H9 (cell line): ENCODE results near the gene C19orf47. TPM values are rescaled to one million over a fixed set of nuclear protein-coding genes. Genes with fewer than 3 reads are reported as not detected.

Experiments
- DNase-seq: peaks from one replicate; pipeline ENCODE4 v3.0.0-alpha.2; 2017
- H2AFZ ChIP-seq: one replicate; pipeline ENCODE4 v1.6.1; 2013; ENCODE audit warnings: mild to moderate bottlenecking, low read length, control low read depth, moderate library complexity
- H2AK5ac ChIP-seq: 2 replicates; pipeline ENCODE4 v1.6.1; 2013; ENCODE audit warnings: low read length, control low read depth, mixed read lengths; ENCODE audit not compliant: insufficient read length
- H2BK120ac ChIP-seq: one replicate; pipeline ENCODE4 v1.6.1; 2013; ENCODE audit warnings: low read depth, mild to moderate bottlenecking, low read length, control low read depth, inconsistent platforms; ENCODE audit not compliant: poor library complexity, severe bottlenecking
- H2BK12ac ChIP-seq: 2 replicates; pipeline ENCODE4 v1.6.1; 2013; ENCODE audit warnings: low read length, control low read depth, mixed read lengths, low read depth; ENCODE audit not compliant: insufficient read length
- H2BK15ac ChIP-seq: 2 replicates; pipeline ENCODE4 v1.6.1; 2013; ENCODE audit warnings: low read depth, low read length, control low read depth
- H2BK20ac ChIP-seq: one replicate; pipeline ENCODE4 v1.6.1; 2013; ENCODE audit warnings: low read depth, mild to moderate bottlenecking, low read length, control low read depth, inconsistent platforms; ENCODE audit not compliant: poor library complexity, severe bottlenecking
- H2BK5ac ChIP-seq: 2 replicates; pipeline ENCODE4 v1.6.1; 2013; ENCODE audit warnings: low read length, control low read depth, mixed read lengths; ENCODE audit not compliant: insufficient read length
- H3K14ac ChIP-seq: 2 replicates; pipeline ENCODE4 v1.6.1; 2013; ENCODE audit warnings: low read length, control low read depth; ENCODE audit not compliant: insufficient read depth
- H3K18ac ChIP-seq: 2 replicates; pipeline ENCODE4 v1.6.1; 2013; ENCODE audit warnings: low read depth, mild to moderate bottlenecking, mixed read lengths, low read length, control low read depth; ENCODE audit not compliant: insufficient read length
- H3K23ac ChIP-seq: 2 replicates; pipeline ENCODE4 v1.6.1; 2013; ENCODE audit warnings: low read length, control low read depth, mixed read lengths, low read depth; ENCODE audit not compliant: insufficient read length
- H3K23me2 ChIP-seq: 2 replicates; pipeline ENCODE4 v1.6.1; 2013; ENCODE audit warnings: low read depth, mild to moderate bottlenecking, mixed read lengths, low read length, control low read depth; ENCODE audit not compliant: insufficient read length, poor library complexity, severe bottlenecking
- H3K27ac ChIP-seq: 2 replicates; pipeline ENCODE4 v1.5.1; 2013; ENCODE audit warnings: low read length, control low read depth, mixed read lengths, low read depth; ENCODE audit not compliant: insufficient read length
- H3K27me3 ChIP-seq: 2 replicates; pipeline ENCODE4 v1.6.1; 2013; ENCODE audit warnings: low read length, control low read depth, inconsistent platforms; ENCODE audit not compliant: insufficient read depth
- H3K4ac ChIP-seq: 2 replicates; pipeline ENCODE4 v1.6.1; 2013; ENCODE audit warnings: low read depth, mild to moderate bottlenecking, control low read depth, inconsistent platforms, low read length, moderate library complexity
- H3K4me1 ChIP-seq: 2 replicates; pipeline ENCODE4 v1.6.1; 2013; ENCODE audit warnings: low read length, control low read depth, inconsistent platforms; ENCODE audit not compliant: insufficient read depth
- H3K4me2 ChIP-seq: 2 replicates; pipeline ENCODE4 v1.6.1; 2013; ENCODE audit warnings: low read length, control low read depth, mixed read lengths; ENCODE audit not compliant: insufficient read length, insufficient read depth
- H3K56ac ChIP-seq: 2 replicates; pipeline ENCODE4 v1.6.1; 2013; ENCODE audit warnings: low read depth, mild to moderate bottlenecking, mixed read lengths, low read length, control low read depth; ENCODE audit not compliant: insufficient read length
- H3K79me1 ChIP-seq: 2 replicates; pipeline ENCODE4 v1.6.1; 2013; ENCODE audit warnings: low read depth, mild to moderate bottlenecking, moderate library complexity, low read length, control low read depth, inconsistent platforms; ENCODE audit not compliant: insufficient read depth, poor library complexity, severe bottlenecking
- H3K79me2 ChIP-seq: 2 replicates; pipeline ENCODE4 v1.6.1; 2013; ENCODE audit warnings: low read length, control low read depth, inconsistent platforms; ENCODE audit not compliant: insufficient read depth
- H3K9ac ChIP-seq: 2 replicates; pipeline ENCODE4 v1.6.1; 2013; ENCODE audit warnings: low read length, control low read depth, mixed read lengths; ENCODE audit not compliant: insufficient read length; ENCODE audit errors: extremely low read depth
- H3K9me3 ChIP-seq: one replicate; pipeline ENCODE4 v1.6.1; 2013; ENCODE audit warnings: low read depth, low read length, inconsistent platforms; ENCODE audit not compliant: control insufficient read depth
- H3T11ph ChIP-seq: one replicate; pipeline ENCODE4 v1.6.1; 2013; ENCODE audit warnings: mild to moderate bottlenecking, low read length, control low read depth, inconsistent platforms
- H4K20me1 ChIP-seq: one replicate; pipeline ENCODE4 v1.6.1; 2013; ENCODE audit not compliant: control insufficient read depth, insufficient read length, insufficient read depth
- H4K5ac ChIP-seq: 2 replicates; pipeline ENCODE4 v1.6.1; 2013; ENCODE audit warnings: low read depth, mild to moderate bottlenecking, mixed read lengths, low read length, control low read depth; ENCODE audit not compliant: insufficient read length
- H4K8ac ChIP-seq: replicated peaks from 2 replicates; pipeline ENCODE4 v1.6.1; 2013; ENCODE audit warnings: low read length, control low read depth, mixed read lengths, low read depth; ENCODE audit not compliant: insufficient read length
- H4K91ac ChIP-seq: 2 replicates; pipeline ENCODE4 v1.6.1; 2013; ENCODE audit warnings: low read depth, mild to moderate bottlenecking, moderate library complexity, mixed read lengths, low read length, control low read depth; ENCODE audit not compliant: insufficient read length
- H3K27ac Mint-ChIP-seq, 3 experiments: 2 replicates in 2 of 3; 3 replicates in 1 of 3; pipeline ENCODE4 v1.8.0; 2020 to 2021; ENCODE audit warnings: mixed read lengths in 3 of 3, mild to moderate bottlenecking in 1 of 3, moderate library complexity in 1 of 3
- H3K27me3 Mint-ChIP-seq: 2 replicates; pipeline ENCODE4 v1.8.0; 2021; ENCODE audit warnings: low read depth, mild to moderate bottlenecking, moderate library complexity, mixed read lengths
- H3K36me3 Mint-ChIP-seq, 3 experiments: 2 replicates in 2 of 3; 3 replicates in 1 of 3; pipeline ENCODE4 v1.8.0; 2020 to 2021; ENCODE audit warnings: low read depth in 3 of 3, mixed read lengths in 3 of 3; ENCODE audit not compliant: insufficient read depth in 1 of 3
- H3K4me1 Mint-ChIP-seq, 2 experiments: 2 replicates each; pipeline ENCODE4 v1.8.0; 2020; ENCODE audit warnings: mixed read lengths in 2 of 2
- H3K4me3 Mint-ChIP-seq, 2 experiments: 2 replicates in 1 of 2; 3 replicates in 1 of 2; pipeline ENCODE4 v1.8.0; 2020 to 2021; ENCODE audit warnings: mild to moderate bottlenecking in 2 of 2, mixed read lengths in 2 of 2, moderate library complexity in 1 of 2
- H3K9me3 Mint-ChIP-seq, 2 experiments: 2 replicates in 1 of 2; 3 replicates in 1 of 2; pipeline ENCODE4 v1.8.0; 2020; ENCODE audit warnings: mild to moderate bottlenecking in 2 of 2, mixed read lengths in 2 of 2, moderate library complexity in 1 of 2
- WGBS: extraction: QIAGEN DNeasy Blood & Tissue Kit; methylation state at CpG from one replicate; pipeline ENCODE4 v1.1.7; 2013; ENCODE audit warnings: missing lambda C conversion rate, low lambda C conversion rate, mixed read lengths; ENCODE audit not compliant: insufficient read length; ENCODE audit errors: extremely low coverage; 5-methylcytosine and 5-hydroxymethylcytosine counted together
- total RNA-seq: library from RNA; stranded (reverse); gene quantifications from 2 replicates; pipeline ENCODE4 v1.2.1, GENCODE V29; 2021
- TF ChIP-seq, protein P1 (sequence below): fragments of 200-600 bp; sonication (generic); conservative IDR thresholded peaks from 3 replicates; pipeline ENCODE4 v1.8.0; 2021; ENCODE audit warnings: antibody characterized with exemption, mild to moderate bottlenecking

C19orf47 gene
- total RNA-seq, 1 experiment from 2014 or later, result 19.4 TPM

DNA sequence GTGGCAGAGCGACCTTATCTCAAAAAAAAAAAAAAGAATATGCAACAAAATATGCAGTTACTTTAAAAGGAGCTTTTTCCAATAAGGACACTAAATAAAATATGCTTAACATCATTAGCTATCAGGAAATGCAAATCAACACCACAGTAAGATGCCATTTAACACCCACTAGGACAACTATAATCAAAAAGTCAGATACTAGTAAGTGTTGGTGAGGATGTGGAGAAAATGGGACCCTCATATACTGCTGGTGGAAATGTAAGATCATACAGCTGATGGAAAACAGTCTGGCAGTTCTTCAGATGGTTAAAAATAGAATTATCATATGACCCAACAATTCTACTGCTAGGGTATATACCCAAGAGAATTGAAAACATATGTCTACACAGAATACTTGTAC is 38.5 kb downstream of the C19orf47 start:
- no peak overlapping the region for H2BK12ac ChIP-seq
- no peak overlapping the region for H4K91ac ChIP-seq
- no peak overlapping the region for H2AK5ac ChIP-seq
- no peaks in the 10 kb centered on the region for H3K79me1 ChIP-seq
- WGBS, result no CpG with 5 or more reads among the region's 1 CpG
- no peaks in the 10 kb centered on the region for H3K23me2 ChIP-seq
- H3K23ac ChIP-seq, result no peak overlapping the region
- H3K9ac ChIP-seq, result no peak overlapping the region
- H3K4me1 Mint-ChIP-seq, result peaks cover under 1 to 5% of the 10 kb centered on the region in 2 experiments; a peak in 3 of 4 replicates
- no peak overlapping the region for H2AFZ ChIP-seq
- no peak overlapping the region for H2BK5ac ChIP-seq
- H3K27me3 ChIP-seq, result no peaks in the 10 kb centered on the region
- H2BK20ac ChIP-seq, result no peak overlapping the region
- H3K27me3 Mint-ChIP-seq, result no peaks in the 10 kb centered on the region
- H3K4me2 ChIP-seq, result no peak overlapping the region
- H3K27ac Mint-ChIP-seq, result no peak overlapping the region
- no peak overlapping the region for H3K14ac ChIP-seq
- H3T11ph ChIP-seq, result no peak overlapping the region
- no peaks in the 10 kb centered on the region for H3K4me1 ChIP-seq
- no peaks in the 10 kb centered on the region for H3K79me2 ChIP-seq
- H3K4ac ChIP-seq, result no peak overlapping the region
- H3K56ac ChIP-seq, result no peak overlapping the region
- no peak overlapping the region for H2BK120ac ChIP-seq
- no peak overlapping the region for H3K4me3 Mint-ChIP-seq
- H4K8ac ChIP-seq, result no peak overlapping the region
- no peaks in the 10 kb centered on the region for H3K9me3 ChIP-seq
- H3K18ac ChIP-seq, result no peak overlapping the region
- H3K27ac ChIP-seq, result no peak overlapping the region
- no peaks in the 10 kb centered on the region for H4K20me1 ChIP-seq
- no peak overlapping the region for H2BK15ac ChIP-seq
- TF ChIP-seq, protein P1, sequence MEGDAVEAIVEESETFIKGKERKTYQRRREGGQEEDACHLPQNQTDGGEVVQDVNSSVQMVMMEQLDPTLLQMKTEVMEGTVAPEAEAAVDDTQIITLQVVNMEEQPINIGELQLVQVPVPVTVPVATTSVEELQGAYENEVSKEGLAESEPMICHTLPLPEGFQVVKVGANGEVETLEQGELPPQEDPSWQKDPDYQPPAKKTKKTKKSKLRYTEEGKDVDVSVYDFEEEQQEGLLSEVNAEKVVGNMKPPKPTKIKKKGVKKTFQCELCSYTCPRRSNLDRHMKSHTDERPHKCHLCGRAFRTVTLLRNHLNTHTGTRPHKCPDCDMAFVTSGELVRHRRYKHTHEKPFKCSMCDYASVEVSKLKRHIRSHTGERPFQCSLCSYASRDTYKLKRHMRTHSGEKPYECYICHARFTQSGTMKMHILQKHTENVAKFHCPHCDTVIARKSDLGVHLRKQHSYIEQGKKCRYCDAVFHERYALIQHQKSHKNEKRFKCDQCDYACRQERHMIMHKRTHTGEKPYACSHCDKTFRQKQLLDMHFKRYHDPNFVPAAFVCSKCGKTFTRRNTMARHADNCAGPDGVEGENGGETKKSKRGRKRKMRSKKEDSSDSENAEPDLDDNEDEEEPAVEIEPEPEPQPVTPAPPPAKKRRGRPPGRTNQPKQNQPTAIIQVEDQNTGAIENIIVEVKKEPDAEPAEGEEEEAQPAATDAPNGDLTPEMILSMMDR, result no peak
- no peak overlapping the region for H4K5ac ChIP-seq
- no peaks in the 10 kb centered on the region for H3K9me3 Mint-ChIP-seq
- DNase-seq, result no peak
- H3K36me3 Mint-ChIP-seq, result no peaks in the 10 kb centered on the region
